ENCODE data around the gene TEX48. TPM values are rescaled to one million over a fixed set of nuclear protein-coding genes. Genes with fewer than 3 reads are reported as not detected.

TEX48 gene
- polyA plus RNA-seq, 1 donor from 2014 or later = not detected

DNA sequence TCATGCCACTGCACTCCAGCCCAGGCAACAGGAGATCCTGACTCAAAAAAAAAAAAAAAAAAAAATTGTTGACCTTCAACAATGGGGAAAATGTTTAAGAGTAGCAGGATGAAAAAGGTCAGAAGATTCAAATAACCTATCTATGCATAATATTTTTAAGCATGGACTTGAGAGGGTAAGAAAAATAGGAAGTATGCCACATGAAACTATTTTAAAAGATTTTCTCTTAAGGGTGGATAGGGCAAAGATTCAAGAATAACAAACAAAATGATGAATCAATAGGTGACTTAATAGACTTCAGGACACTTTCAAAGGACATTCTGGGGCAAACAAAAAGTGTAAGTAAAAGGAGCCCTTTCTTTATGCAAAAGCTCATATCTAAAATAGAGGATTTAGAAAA, 3.2 kb downstream of the TEX48 start:
- TF ChIP-seq POLR2AphosphoS5 (IDR thresholded peaks at IDR 0.05) = no peak
- TF ChIP-seq, protein P1, sequence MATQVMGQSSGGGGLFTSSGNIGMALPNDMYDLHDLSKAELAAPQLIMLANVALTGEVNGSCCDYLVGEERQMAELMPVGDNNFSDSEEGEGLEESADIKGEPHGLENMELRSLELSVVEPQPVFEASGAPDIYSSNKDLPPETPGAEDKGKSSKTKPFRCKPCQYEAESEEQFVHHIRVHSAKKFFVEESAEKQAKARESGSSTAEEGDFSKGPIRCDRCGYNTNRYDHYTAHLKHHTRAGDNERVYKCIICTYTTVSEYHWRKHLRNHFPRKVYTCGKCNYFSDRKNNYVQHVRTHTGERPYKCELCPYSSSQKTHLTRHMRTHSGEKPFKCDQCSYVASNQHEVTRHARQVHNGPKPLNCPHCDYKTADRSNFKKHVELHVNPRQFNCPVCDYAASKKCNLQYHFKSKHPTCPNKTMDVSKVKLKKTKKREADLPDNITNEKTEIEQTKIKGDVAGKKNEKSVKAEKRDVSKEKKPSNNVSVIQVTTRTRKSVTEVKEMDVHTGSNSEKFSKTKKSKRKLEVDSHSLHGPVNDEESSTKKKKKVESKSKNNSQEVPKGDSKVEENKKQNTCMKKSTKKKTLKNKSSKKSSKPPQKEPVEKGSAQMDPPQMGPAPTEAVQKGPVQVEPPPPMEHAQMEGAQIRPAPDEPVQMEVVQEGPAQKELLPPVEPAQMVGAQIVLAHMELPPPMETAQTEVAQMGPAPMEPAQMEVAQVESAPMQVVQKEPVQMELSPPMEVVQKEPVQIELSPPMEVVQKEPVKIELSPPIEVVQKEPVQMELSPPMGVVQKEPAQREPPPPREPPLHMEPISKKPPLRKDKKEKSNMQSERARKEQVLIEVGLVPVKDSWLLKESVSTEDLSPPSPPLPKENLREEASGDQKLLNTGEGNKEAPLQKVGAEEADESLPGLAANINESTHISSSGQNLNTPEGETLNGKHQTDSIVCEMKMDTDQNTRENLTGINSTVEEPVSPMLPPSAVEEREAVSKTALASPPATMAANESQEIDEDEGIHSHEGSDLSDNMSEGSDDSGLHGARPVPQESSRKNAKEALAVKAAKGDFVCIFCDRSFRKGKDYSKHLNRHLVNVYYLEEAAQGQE (IDR thresholded peaks at IDR 0.05; ENCODE audit: borderline replicate concordance) = no peak
- no peaks in the 10 kb centered on the region for H4K20me1 ChIP-seq (ENCODE audit: insufficient read depth)
- no peak overlapping the region for H3K4me3 ChIP-seq (ENCODE audit: low read length)
- H3K4me2 ChIP-seq (ENCODE audit: low read length) = no peak overlapping the region
- H3K36me3 ChIP-seq (ENCODE audit: insufficient read depth, low read length) = no peaks in the 10 kb centered on the region
- H3K27me3 ChIP-seq (ENCODE audit: insufficient read depth, low read depth, low read length) = no peaks in the 10 kb centered on the region
- H3K27ac ChIP-seq (ENCODE audit: low read length) = no peak overlapping the region
- no peaks in the 10 kb centered on the region for H3K9me2 ChIP-seq (ENCODE audit: insufficient read depth, low read length)
- no peak overlapping the region for H3K9ac ChIP-seq (ENCODE audit: low read length)
- no peak overlapping the region for H2AFZ ChIP-seq (ENCODE audit: low read depth, low read length)
- H3K9me3 ChIP-seq (ENCODE audit: low read length) = no peaks in the 10 kb centered on the region
- peaks cover 3% of the 10 kb centered on the region for H3F3A ChIP-seq (ENCODE audit: insufficient read depth, low read length, poor library complexity, severe bottlenecking)
- H3K79me2 ChIP-seq (replicated peaks; ENCODE audit: insufficient read depth, low read length) = no peaks in the 10 kb centered on the region

DNA sequence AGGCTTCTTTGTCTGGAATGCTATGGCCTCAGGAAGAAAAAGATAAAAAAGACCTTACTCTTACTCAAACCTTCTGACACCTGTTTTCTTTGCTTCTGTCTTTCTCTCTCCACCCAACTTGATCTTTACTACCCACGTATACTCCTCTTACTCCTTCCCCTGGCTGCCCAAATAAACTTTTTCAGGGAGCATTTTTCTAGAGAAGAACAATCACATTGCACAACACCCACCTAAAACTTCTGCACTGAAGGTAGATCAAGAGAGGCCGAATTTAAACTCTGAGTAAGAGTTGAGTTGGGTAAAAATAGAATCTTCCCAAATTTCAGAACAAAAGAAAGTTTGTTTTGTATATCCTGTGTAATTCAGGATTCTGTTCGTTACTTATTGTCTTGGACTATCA, 3.9 kb downstream of the TEX48 start:
- Histone ChIP-seq H3F3A (ENCODE audit: insufficient read depth, low read length, poor library complexity, severe bottlenecking) (peaks cover 3% of the 10 kb centered on the region), H3K9me2 (ENCODE audit: insufficient read depth, low read length) (no peaks in the 10 kb centered on the region), H3K4me2 (ENCODE audit: low read length) (no peak overlapping the region), H3K27ac (ENCODE audit: low read length) (no peak overlapping the region), H3K36me3 (ENCODE audit: insufficient read depth, low read length) (no peaks in the 10 kb centered on the region), H3K79me2 (replicated peaks; ENCODE audit: insufficient read depth, low read length) (no peaks in the 10 kb centered on the region), H3K9ac (ENCODE audit: low read length) (no peak overlapping the region), H3K4me3 (ENCODE audit: low read length) (no peak overlapping the region), H2AFZ (ENCODE audit: low read depth, low read length) (no peak overlapping the region), H3K9me3 (ENCODE audit: low read length) (no peaks in the 10 kb centered on the region), H4K20me1 (ENCODE audit: insufficient read depth) (no peaks in the 10 kb centered on the region), H3K27me3 (ENCODE audit: insufficient read depth, low read depth, low read length) (no peaks in the 10 kb centered on the region)
- TF ChIP-seq, protein P2, sequence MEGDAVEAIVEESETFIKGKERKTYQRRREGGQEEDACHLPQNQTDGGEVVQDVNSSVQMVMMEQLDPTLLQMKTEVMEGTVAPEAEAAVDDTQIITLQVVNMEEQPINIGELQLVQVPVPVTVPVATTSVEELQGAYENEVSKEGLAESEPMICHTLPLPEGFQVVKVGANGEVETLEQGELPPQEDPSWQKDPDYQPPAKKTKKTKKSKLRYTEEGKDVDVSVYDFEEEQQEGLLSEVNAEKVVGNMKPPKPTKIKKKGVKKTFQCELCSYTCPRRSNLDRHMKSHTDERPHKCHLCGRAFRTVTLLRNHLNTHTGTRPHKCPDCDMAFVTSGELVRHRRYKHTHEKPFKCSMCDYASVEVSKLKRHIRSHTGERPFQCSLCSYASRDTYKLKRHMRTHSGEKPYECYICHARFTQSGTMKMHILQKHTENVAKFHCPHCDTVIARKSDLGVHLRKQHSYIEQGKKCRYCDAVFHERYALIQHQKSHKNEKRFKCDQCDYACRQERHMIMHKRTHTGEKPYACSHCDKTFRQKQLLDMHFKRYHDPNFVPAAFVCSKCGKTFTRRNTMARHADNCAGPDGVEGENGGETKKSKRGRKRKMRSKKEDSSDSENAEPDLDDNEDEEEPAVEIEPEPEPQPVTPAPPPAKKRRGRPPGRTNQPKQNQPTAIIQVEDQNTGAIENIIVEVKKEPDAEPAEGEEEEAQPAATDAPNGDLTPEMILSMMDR (IDR thresholded peaks at IDR 0.05; ENCODE audit: poor library complexity, severe bottlenecking) = no peak

DNA sequence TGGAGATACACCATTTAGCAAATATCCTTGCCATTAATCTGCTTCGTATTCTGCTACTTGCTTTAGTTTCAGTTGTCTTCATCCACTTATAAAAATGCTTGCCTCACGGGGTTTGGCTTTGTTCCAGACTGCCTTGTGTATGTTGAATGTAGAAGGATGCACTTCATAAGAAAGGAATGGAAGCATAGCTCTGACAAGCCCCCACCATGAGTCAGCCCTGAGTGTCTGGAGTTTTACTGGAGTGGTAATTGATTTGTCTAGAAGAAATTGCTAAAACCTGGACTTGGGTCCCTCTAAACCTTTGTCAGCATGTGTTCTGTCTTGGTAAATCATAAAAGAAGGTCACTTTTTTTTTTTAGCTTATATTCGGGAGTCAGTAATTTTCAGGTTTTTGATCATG, 4.6 kb downstream of the TEX48 start:
- H3K4me3 ChIP-seq (ENCODE audit: low read length) = no peak overlapping the region
- no peaks in the 10 kb centered on the region for H3K79me2 ChIP-seq (replicated peaks; ENCODE audit: insufficient read depth, low read length)
- no peaks in the 10 kb centered on the region for H3K36me3 ChIP-seq (ENCODE audit: insufficient read depth, low read length)
- TF ChIP-seq, protein P1 (IDR thresholded peaks at IDR 0.05; ENCODE audit: borderline replicate concordance) = no peak
- TF ChIP-seq MXI1 (conservative IDR thresholded peaks at IDR 0.05; ENCODE audit: poor library complexity, severe bottlenecking) = no peak
- TF ChIP-seq EZH2 (IDR thresholded peaks at IDR 0.05; ENCODE audit: borderline replicate concordance, insufficient read depth, low read length, poor library complexity, severe bottlenecking) = no peak
- TF ChIP-seq POLR2AphosphoS5 (IDR thresholded peaks at IDR 0.05) = no peak
- TF ChIP-seq, protein P2 (IDR thresholded peaks at IDR 0.05; ENCODE audit: poor library complexity, severe bottlenecking) = no peak
- TF ChIP-seq TAF1 (IDR thresholded peaks at IDR 0.05; ENCODE audit: low read depth) = no peak
- TF ChIP-seq SMC3 (conservative IDR thresholded peaks at IDR 0.05; ENCODE audit: poor library complexity) = no peak
- no peak for TF ChIP-seq RAD21 (conservative IDR thresholded peaks at IDR 0.05)
- no peak for TF ChIP-seq EP300 (conservative IDR thresholded peaks at IDR 0.05; ENCODE audit: poor library complexity, severe bottlenecking)
- no peaks in the 10 kb centered on the region for H3K9me2 ChIP-seq (ENCODE audit: insufficient read depth, low read length)
- no peak overlapping the region for H3K27ac ChIP-seq (ENCODE audit: low read length)
- H2AFZ ChIP-seq (ENCODE audit: low read depth, low read length) = peak overlapping the region; percentile 12
- H3K9me3 ChIP-seq (ENCODE audit: low read length) = no peaks in the 10 kb centered on the region
- H3F3A ChIP-seq (ENCODE audit: insufficient read depth, low read length, poor library complexity, severe bottlenecking) = peaks cover 3% of the 10 kb centered on the region
- H3K9ac ChIP-seq (ENCODE audit: low read length) = no peak overlapping the region
- no peaks in the 10 kb centered on the region for H4K20me1 ChIP-seq (ENCODE audit: insufficient read depth)
- H3K27me3 ChIP-seq (ENCODE audit: insufficient read depth, low read depth, low read length) = no peaks in the 10 kb centered on the region
- no peak overlapping the region for H3K4me2 ChIP-seq (ENCODE audit: low read length)
